Testis (tissue), 2 donors: ENCODE data around the gene HERPUD2.

ENCODE experiments used
- POLR2A ChIP-seq: fragments of 450-650 bp; IDR thresholded peaks from one replicate; pipeline ENCODE4 v1.6.1; 2017; ENCODE audit warnings: antibody characterized with exemption, mild to moderate bottlenecking, moderate library complexity
- TF ChIP-seq, protein P1 (sequence below), 3 experiments: fragments of 450-650 bp in 2 of 3; fragments of 200-600 bp in 1 of 3; sonication (generic) in 1 of 3; IDR thresholded peaks; one replicate each; pipeline ENCODE4 v1.5.1; 2016 to 2019; ENCODE audit warnings: antibody characterized with exemption in 3 of 3, mild to moderate bottlenecking in 2 of 3, moderate library complexity in 1 of 3

DNA sequence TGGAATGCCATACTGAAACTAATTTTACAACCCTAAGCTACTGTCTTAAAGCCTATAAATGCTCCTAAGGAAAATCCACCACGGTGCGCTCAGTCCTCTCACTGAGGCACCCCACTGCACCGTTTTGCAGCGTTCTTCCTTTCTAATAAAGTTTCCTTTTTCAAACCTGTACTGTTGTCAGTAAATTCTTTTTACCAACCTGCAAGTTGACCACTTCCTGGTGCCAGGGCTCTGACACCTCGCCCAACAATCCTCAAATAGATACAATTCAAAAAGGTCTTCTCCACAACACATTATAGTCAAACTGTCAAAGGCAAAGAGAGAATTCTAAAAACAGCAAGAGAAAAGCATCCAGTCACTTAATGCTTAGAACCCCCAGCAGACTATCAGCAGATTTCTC, 42.8 kb downstream of the HERPUD2 start:
- TF ChIP-seq POLR2A, result no peak
- TF ChIP-seq, protein P1, sequence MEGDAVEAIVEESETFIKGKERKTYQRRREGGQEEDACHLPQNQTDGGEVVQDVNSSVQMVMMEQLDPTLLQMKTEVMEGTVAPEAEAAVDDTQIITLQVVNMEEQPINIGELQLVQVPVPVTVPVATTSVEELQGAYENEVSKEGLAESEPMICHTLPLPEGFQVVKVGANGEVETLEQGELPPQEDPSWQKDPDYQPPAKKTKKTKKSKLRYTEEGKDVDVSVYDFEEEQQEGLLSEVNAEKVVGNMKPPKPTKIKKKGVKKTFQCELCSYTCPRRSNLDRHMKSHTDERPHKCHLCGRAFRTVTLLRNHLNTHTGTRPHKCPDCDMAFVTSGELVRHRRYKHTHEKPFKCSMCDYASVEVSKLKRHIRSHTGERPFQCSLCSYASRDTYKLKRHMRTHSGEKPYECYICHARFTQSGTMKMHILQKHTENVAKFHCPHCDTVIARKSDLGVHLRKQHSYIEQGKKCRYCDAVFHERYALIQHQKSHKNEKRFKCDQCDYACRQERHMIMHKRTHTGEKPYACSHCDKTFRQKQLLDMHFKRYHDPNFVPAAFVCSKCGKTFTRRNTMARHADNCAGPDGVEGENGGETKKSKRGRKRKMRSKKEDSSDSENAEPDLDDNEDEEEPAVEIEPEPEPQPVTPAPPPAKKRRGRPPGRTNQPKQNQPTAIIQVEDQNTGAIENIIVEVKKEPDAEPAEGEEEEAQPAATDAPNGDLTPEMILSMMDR (IDR thresholded peaks at IDR 0.05), result no peak
